GM23338 (cell line): Measurements from ENCODE around the gene SMG6.

Experiments
- CTCF ChIP-seq, 2 experiments: fragments of 200-600 bp in 1 of 2; sonication (generic) in 1 of 2; conservative IDR thresholded peaks; 2 replicates each; pipeline versions ENCODE4 v1.5.1 to v1.6.1; 2016 to 2017; ENCODE audit warnings: antibody characterized with exemption in 2 of 2, low read depth in 2 of 2, mild to moderate bottlenecking in 2 of 2, moderate library complexity in 1 of 2
- EZH2 ChIP-seq: fragments of 200-600 bp; sonication (generic); IDR thresholded peaks from one replicate; pipeline ENCODE4 v1.8.0; 2017; ENCODE audit warnings: antibody characterized with exemption, mild to moderate bottlenecking, low read depth; ENCODE audit not compliant: unreplicated experiment
- EZH2phosphoT487 ChIP-seq: fragments of 200-600 bp; sonication (generic); IDR thresholded peaks from one replicate; pipeline ENCODE4 v1.8.1; 2018; ENCODE audit warnings: antibody characterized with exemption; ENCODE audit not compliant: unreplicated experiment
- REST ChIP-seq: IDR thresholded peaks from one replicate; pipeline ENCODE4 v1.6.1; 2018; ENCODE audit warnings: antibody characterized with exemption; ENCODE audit not compliant: unreplicated experiment
- ZNF331 ChIP-seq: fragments of 250-450 bp; sonication (Bioruptor Pico); IDR thresholded peaks from 2 replicates; pipeline ENCODE4 v1.5.0; 2020; ENCODE audit warnings: low read depth, mild to moderate bottlenecking, moderate library complexity

DNA sequence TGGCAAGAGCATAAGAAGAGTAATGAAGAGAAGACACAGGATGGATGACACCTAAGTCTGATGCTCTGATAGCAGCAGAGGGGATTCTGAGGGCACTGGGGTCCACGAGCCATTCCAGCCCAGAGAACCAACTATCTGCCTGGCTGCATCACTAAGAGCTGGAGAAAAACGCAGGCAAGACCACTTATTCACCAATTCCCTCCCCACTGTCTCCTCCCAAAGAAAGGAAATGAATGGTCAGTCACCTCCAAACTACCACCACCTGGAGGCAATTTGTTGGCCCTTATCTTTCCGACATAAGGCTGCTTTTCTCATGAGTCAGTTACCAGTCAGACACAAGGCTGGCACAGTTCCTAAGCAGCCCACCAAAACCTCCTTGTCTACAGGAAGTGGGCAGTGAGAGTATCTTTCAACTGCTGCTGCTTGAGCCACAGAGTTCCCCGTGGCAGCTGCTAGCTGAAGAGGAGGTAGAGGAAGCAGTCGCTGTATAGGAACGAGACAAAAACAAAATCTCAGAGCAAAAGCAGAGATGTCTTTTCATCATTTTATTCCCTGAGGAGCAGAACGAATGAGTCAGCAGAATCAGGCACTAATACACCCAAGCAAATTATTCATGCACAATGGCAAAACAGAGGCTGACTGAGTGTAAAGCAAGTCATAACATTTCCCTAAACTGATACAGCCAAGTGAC lies 111.1 kb downstream of the SMG6 start:
- TF ChIP-seq REST (no peak), EZH2phosphoT487 (no peak), CTCF (conservative IDR thresholded peaks at IDR 0.05; ENCODE audit: low read depth in 2 of 2) (no peak), ZNF331 (CRISPR knock-in tag) (no peak), EZH2 (no peak)
